HepG2 (cell line): ENCODE data around the gene ARRDC4. TPM values are rescaled to one million over a fixed set of nuclear protein-coding genes. Genes with fewer than 3 reads are reported as not detected.

ENCODE experiments used
- ATAC-seq: fragments of 200-7000 bp; cut with Tn5 transposase; 3 replicates; pipeline ENCODE4 v1.9.1; 2020; ENCODE audit warnings: mild to moderate bottlenecking, moderate library complexity
- BruUV-seq: library from RNA; stranded (reverse); fragments of 400-500 nt; replicated peaks from 2 replicates; lab custom pipeline; 2021; lab: Mats Ljungman, UMichigan
- CTCF ChIA-PET: fragments of 300-600 bp; formaldehyde crosslinking; extraction: SDS; loops from one replicate; lab custom pipeline; 2021; ENCODE audit warnings: low total read pairs, inconsistent platforms, low intra/inter-chr PET ratio; lab: Yijun Ruan, JAX
- POLR2A ChIA-PET: fragments of 350-600 bp; sonication (Branson Sonifier 250); formaldehyde crosslinking; loops from one replicate; lab custom pipeline; 2020; ENCODE audit warnings: antibody characterized with exemption, inconsistent platforms; lab: Yijun Ruan, JAX
- DNase-seq: peaks from one replicate; pipeline ENCODE4 v3.0.0-alpha.2; 2015; ENCODE audit warnings: low spot score
- FAIRE-seq: peaks from 3 replicates; lab custom pipeline; 2011; peaks lifted over from hg19 to GRCh38; lab: Jason Lieb, UNC
- H2AFZ ChIP-seq: one replicate; pipeline ENCODE4 v1.6.1; 2011; ENCODE audit warnings: low read length, inconsistent platforms
- H3K27ac ChIP-seq: fragments of 300-600 bp; 3 replicates; pipeline ENCODE4 v1.8.0; 2011; ENCODE audit warnings: mixed run types, mild to moderate bottlenecking, mixed read lengths, low read length, inconsistent platforms; ENCODE audit not compliant: insufficient read depth; ENCODE audit errors: extremely low read length
- H3K27me3 ChIP-seq, 2 experiments: fragments of 200-600 bp in 1 of 2; 2 replicates in 1 of 2; 3 replicates in 1 of 2; pipeline versions ENCODE4 v1.6.0 to v1.8.0; 2011; ENCODE audit warnings: low read length in 2 of 2, mild to moderate bottlenecking in 2 of 2, moderate library complexity in 2 of 2, inconsistent platforms in 1 of 2; ENCODE audit not compliant: insufficient read depth in 2 of 2, control insufficient read depth in 1 of 2
- H3K36me3 ChIP-seq, 2 experiments: fragments of 200-600 bp in 1 of 2; replicated peaks in 1 of 2; 2 replicates in 1 of 2; 3 replicates in 1 of 2; pipeline versions ENCODE4 v1.5.1 to v1.8.0; 2011; ENCODE audit warnings: low read length in 2 of 2, inconsistent platforms in 1 of 2; ENCODE audit not compliant: insufficient read depth in 2 of 2, control insufficient read depth in 1 of 2
- H3K4me1 ChIP-seq: 2 replicates; pipeline ENCODE4 v1.5.1; 2012; ENCODE audit warnings: low read length, inconsistent platforms; ENCODE audit not compliant: insufficient read depth
- H3K4me2 ChIP-seq: 2 replicates; pipeline ENCODE4 v1.6.0; 2011; ENCODE audit warnings: low read depth, low read length, inconsistent platforms
- H3K4me3 ChIP-seq, 3 experiments: fragments of 200-600 bp in 1 of 3; sonication (generic), shearing (Covaris generic) in 1 of 3; replicated peaks in 1 of 3; 2 replicates each; pipeline ENCODE4 v1.5.1; 2011 to 2016; ENCODE audit warnings: low read length in 3 of 3, inconsistent platforms in 2 of 3, low read depth in 2 of 3, mild to moderate bottlenecking in 2 of 3, control low read depth in 1 of 3, mixed read lengths in 1 of 3; ENCODE audit not compliant: insufficient read depth in 1 of 3
- H3K79me2 ChIP-seq: one replicate; pipeline ENCODE4 v1.6.1; 2011; ENCODE audit warnings: low read length, inconsistent platforms; ENCODE audit not compliant: insufficient read depth
- H3K9ac ChIP-seq: 2 replicates; pipeline ENCODE4 v1.6.0; 2011; ENCODE audit warnings: mild to moderate bottlenecking, low read depth, low read length, inconsistent platforms; ENCODE audit not compliant: insufficient read depth
- H3K9me3 ChIP-seq: 2 replicates; pipeline ENCODE4 v1.5.1; 2012; ENCODE audit warnings: mild to moderate bottlenecking, low read length
- H4K20me1 ChIP-seq: 2 replicates; pipeline ENCODE4 v1.6.0; 2011; ENCODE audit warnings: inconsistent platforms, mild to moderate bottlenecking, low read length, moderate library complexity; ENCODE audit not compliant: insufficient read depth
- ARHGAP35 ChIP-seq: sonication (generic); formaldehyde crosslinking; IDR thresholded peaks from 2 replicates; pipeline ENCODE4 v1.9.0; 2022; ENCODE audit warnings: mild to moderate bottlenecking, inconsistent platforms, moderate library complexity, missing genetic modification reagents, borderline replicate concordance
- ATAD3A ChIP-seq: sonication (generic); formaldehyde crosslinking; IDR thresholded peaks from 2 replicates; pipeline ENCODE4 v1.4.0; 2020; ENCODE audit warnings: missing genetic modification reagents
- DNMT1 ChIP-seq: sonication (generic); formaldehyde crosslinking; IDR thresholded peaks from 2 replicates; pipeline ENCODE4 v1.5.1; 2020; ENCODE audit warnings: mild to moderate bottlenecking, missing genetic modification reagents
- IRF9 ChIP-seq: sonication (generic); formaldehyde crosslinking; IDR thresholded peaks from 2 replicates; pipeline ENCODE4 v1.8.0; 2022; ENCODE audit warnings: missing genetic modification reagents, mild to moderate bottlenecking, borderline replicate concordance
- KAT7 ChIP-seq: IDR thresholded peaks from 2 replicates; pipeline ENCODE4 v1.6.1; 2018; ENCODE audit warnings: borderline replicate concordance, missing compliant biosample characterization
- NFKB2 ChIP-seq: sonication (generic); formaldehyde crosslinking; IDR thresholded peaks from 2 replicates; pipeline ENCODE4 v1.4.0; 2020; ENCODE audit warnings: missing genetic modification reagents, borderline replicate concordance
- TCF7 ChIP-seq: sonication (generic); IDR thresholded peaks from 2 replicates; pipeline ENCODE4 v1.6.1; 2016; ENCODE audit warnings: antibody characterized with exemption, low read depth
- TMF1 ChIP-seq: sonication (generic); formaldehyde crosslinking; IDR thresholded peaks from 2 replicates; pipeline ENCODE4 v1.8.1; 2022; ENCODE audit warnings: low read depth, missing genetic modification reagents
- ZBTB1 ChIP-seq: sonication (generic); formaldehyde crosslinking; IDR thresholded peaks from 2 replicates; pipeline ENCODE4 v1.4.0; 2020; ENCODE audit warnings: missing genetic modification reagents, borderline replicate concordance
- ZBTB46 ChIP-seq: sonication (generic); formaldehyde crosslinking; IDR thresholded peaks from 2 replicates; pipeline ENCODE4 v1.4.0; 2020; ENCODE audit warnings: mild to moderate bottlenecking, missing genetic modification reagents, borderline replicate concordance
- ZNF121 ChIP-seq: sonication (generic); formaldehyde crosslinking; IDR thresholded peaks from 2 replicates; pipeline ENCODE4 v1.5.0; 2020; ENCODE audit warnings: mild to moderate bottlenecking, missing genetic modification reagents
- ZNF281 ChIP-seq: sonication (generic); formaldehyde crosslinking; IDR thresholded peaks from 2 replicates; pipeline ENCODE4 v1.4.0; 2020; ENCODE audit warnings: missing genetic modification reagents, borderline replicate concordance
- ZNF414 ChIP-seq: sonication (generic); formaldehyde crosslinking; IDR thresholded peaks from 2 replicates; pipeline ENCODE4 v1.5.0; 2020; ENCODE audit warnings: missing genetic modification reagents
- ZNF644 ChIP-seq: IDR thresholded peaks from 2 replicates; pipeline ENCODE4 v1.6.1; 2016; ENCODE audit warnings: low read depth
- ZNF766 ChIP-seq: sonication (generic); formaldehyde crosslinking; IDR thresholded peaks from 2 replicates; pipeline ENCODE4 v1.5.0; 2020; ENCODE audit warnings: missing genetic modification reagents, borderline replicate concordance
- ZNF792 ChIP-seq: IDR thresholded peaks from 2 replicates; pipeline ENCODE4 v1.6.1; 2016
- WGBS: methylation state at CpG from one replicate; pipeline ENCODE4 v1.1.6; 2017; ENCODE audit warnings: low lambda C conversion rate; 5-methylcytosine and 5-hydroxymethylcytosine counted together
- in situ Hi-C: cut with HindIII; loops from 2 replicates; pipeline ENCODE4 v1.10.0; 2017; ENCODE audit warnings: low pct_unique_long_range_greater_than_20kb; ENCODE audit not compliant: extremely low pct_ligation_motif_present
- intact Hi-C: fragments of 100-400 bp; cut with micrococcal nuclease; formaldehyde crosslinking; loops from one replicate; pipeline ENCODE4 v1.10.0; 2022; ENCODE audit not compliant: unreplicated experiment
- polyA plus RNA-seq, 8 experiments: library from polyadenylated mRNA; depleted of rRNA in 3 of 8; stranded (reverse) in 7 of 8; unstranded in 1 of 8; fragments of >200 nt; fragmentation: Illumina TruSeq in 4 of 8; extraction: Trizol in 4 of 8; gene quantifications; 2 replicates each; pipeline versions ENCODE4 v1.2.1 to v1.2.3, GENCODE V29; 2011 to 2016; ENCODE audit warnings: low read depth in 4 of 8, missing spikeins in 1 of 8, mixed read lengths in 1 of 8; ENCODE audit not compliant: insufficient read depth in 1 of 8
- total RNA-seq, 5 experiments: library from RNA; depleted of rRNA; stranded (reverse); fragments of >200 nt; fragmentation: Illumina TruSeq; extraction: Trizol; gene quantifications; 2 replicates each; pipeline ENCODE4 v1.2.3, GENCODE V29; 2016; ENCODE audit warnings: low read depth in 1 of 5
- TF ChIP-seq, protein P1 (sequence below): sonication (generic); formaldehyde crosslinking; IDR thresholded peaks from 2 replicates; pipeline ENCODE4 v1.4.0; 2020; ENCODE audit warnings: missing genetic modification reagents, borderline replicate concordance

The ARRDC4 gene
- total and polyA plus RNA-seq, 2 of the 13 experiments (the other 11 are each of a cell fraction or from before 2014, with no cell fraction given) = 1.5 to 2.5 TPM

DNA sequence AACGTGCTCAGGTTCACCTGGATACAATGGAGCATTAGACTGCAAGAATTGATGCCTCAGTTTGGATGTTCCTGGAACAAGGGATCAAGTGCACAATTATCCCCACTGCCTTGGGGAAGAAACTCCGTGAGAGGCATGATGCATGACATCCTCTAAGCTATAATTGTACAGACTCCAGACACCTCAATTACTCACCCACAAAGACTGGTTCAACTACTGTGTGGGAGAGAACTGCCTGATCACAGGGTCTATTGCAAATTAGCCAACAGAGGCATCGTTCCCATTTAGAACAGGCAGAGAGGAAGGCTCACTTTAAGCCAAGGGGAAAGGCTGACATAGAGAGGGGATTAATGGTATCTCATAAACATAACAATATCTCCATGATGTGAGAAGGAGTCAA, 43.5 kb downstream of the ARRDC4 start:
- DNase-seq (no peak), FAIRE-seq (no peak), ATAC-seq (no peak)
- Histone ChIP-seq H3K27ac (no peak overlapping the region), H3K36me3 (no peaks in the 10 kb centered on the region), H3K4me1 (peaks cover 24% of the 10 kb centered on the region), H4K20me1 (no peaks in the 10 kb centered on the region), H3K4me3 (no peak overlapping the region), H2AFZ (no peak overlapping the region), H3K4me2 (no peak overlapping the region), H3K27me3 (no peaks in the 10 kb centered on the region; a peak in 2 of 5 replicates), H3K9ac (no peak overlapping the region), H3K9me3 (no peaks in the 10 kb centered on the region), H3K79me2 (no peaks in the 10 kb centered on the region)
- 0% methylated on average over 2 of the region's 3 CpGs for WGBS
- CTCF ChIA-PET = no interaction called here
- intact Hi-C loops = loop anchor here (2.0 kb wide), 1 partner anchor 43 kb away; the partner anchor contains the start of gene ARRDC4
- no TSS peak for BruUV-seq
- in situ Hi-C loops = no loop called here
- POLR2A ChIA-PET = no interaction called here
- TF ChIP-seq KAT7 (CRISPR knock-in tag) (no peak), ZNF792 (CRISPR knock-in tag) (no peak), ZNF644 (CRISPR knock-in tag) (no peak), ARHGAP35 (CRISPR knock-in tag) (no peak), TCF7 (no peak), NFKB2 (CRISPR knock-in tag) (no peak), ZNF121 (CRISPR knock-in tag) (no peak), ZBTB1 (CRISPR knock-in tag) (no peak), ZBTB46 (no peak), DNMT1 (CRISPR knock-in tag) (no peak), ZNF281 (CRISPR knock-in tag) (no peak), ATAD3A (CRISPR knock-in tag) (no peak), TMF1 (CRISPR knock-in tag) (no peak), ZNF766 (CRISPR knock-in tag) (no peak), ZNF414 (CRISPR knock-in tag) (no peak), IRF9 (CRISPR knock-in tag) (no peak)
- TF ChIP-seq, protein P1, sequence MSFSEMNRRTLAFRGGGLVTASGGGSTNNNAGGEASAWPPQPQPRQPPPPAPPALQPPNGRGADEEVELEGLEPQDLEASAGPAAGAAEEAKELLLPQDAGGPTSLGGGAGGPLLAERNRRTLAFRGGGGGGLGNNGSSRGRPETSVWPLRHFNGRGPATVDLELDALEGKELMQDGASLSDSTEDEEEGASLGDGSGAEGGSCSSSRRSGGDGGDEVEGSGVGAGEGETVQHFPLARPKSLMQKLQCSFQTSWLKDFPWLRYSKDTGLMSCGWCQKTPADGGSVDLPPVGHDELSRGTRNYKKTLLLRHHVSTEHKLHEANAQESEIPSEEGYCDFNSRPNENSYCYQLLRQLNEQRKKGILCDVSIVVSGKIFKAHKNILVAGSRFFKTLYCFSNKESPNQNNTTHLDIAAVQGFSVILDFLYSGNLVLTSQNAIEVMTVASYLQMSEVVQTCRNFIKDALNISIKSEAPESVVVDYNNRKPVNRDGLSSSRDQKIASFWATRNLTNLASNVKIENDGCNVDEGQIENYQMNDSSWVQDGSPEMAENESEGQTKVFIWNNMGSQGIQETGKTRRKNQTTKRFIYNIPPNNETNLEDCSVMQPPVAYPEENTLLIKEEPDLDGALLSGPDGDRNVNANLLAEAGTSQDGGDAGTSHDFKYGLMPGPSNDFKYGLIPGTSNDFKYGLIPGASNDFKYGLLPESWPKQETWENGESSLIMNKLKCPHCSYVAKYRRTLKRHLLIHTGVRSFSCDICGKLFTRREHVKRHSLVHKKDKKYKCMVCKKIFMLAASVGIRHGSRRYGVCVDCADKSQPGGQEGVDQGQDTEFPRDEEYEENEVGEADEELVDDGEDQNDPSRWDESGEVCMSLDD (CRISPR knock-in tag) = no peak
